H9 (cell line): ENCODE results near the gene PARP3. TPM values are rescaled to one million over a fixed set of nuclear protein-coding genes. Genes with fewer than 3 reads are reported as not detected.

Experiments
- DNase-seq: peaks from one replicate; pipeline ENCODE4 v3.0.0-alpha.2; 2017
- H2AFZ ChIP-seq: one replicate; pipeline ENCODE4 v1.6.1; 2013; ENCODE audit warnings: mild to moderate bottlenecking, low read length, control low read depth, moderate library complexity
- H2AK5ac ChIP-seq: 2 replicates; pipeline ENCODE4 v1.6.1; 2013; ENCODE audit warnings: low read length, control low read depth, mixed read lengths; ENCODE audit not compliant: insufficient read length
- H2BK120ac ChIP-seq: one replicate; pipeline ENCODE4 v1.6.1; 2013; ENCODE audit warnings: low read depth, mild to moderate bottlenecking, low read length, control low read depth, inconsistent platforms; ENCODE audit not compliant: poor library complexity, severe bottlenecking
- H2BK12ac ChIP-seq: 2 replicates; pipeline ENCODE4 v1.6.1; 2013; ENCODE audit warnings: low read length, control low read depth, mixed read lengths, low read depth; ENCODE audit not compliant: insufficient read length
- H2BK15ac ChIP-seq: 2 replicates; pipeline ENCODE4 v1.6.1; 2013; ENCODE audit warnings: low read depth, low read length, control low read depth
- H2BK20ac ChIP-seq: one replicate; pipeline ENCODE4 v1.6.1; 2013; ENCODE audit warnings: low read depth, mild to moderate bottlenecking, low read length, control low read depth, inconsistent platforms; ENCODE audit not compliant: poor library complexity, severe bottlenecking
- H2BK5ac ChIP-seq: 2 replicates; pipeline ENCODE4 v1.6.1; 2013; ENCODE audit warnings: low read length, control low read depth, mixed read lengths; ENCODE audit not compliant: insufficient read length
- H3K14ac ChIP-seq: 2 replicates; pipeline ENCODE4 v1.6.1; 2013; ENCODE audit warnings: low read length, control low read depth; ENCODE audit not compliant: insufficient read depth
- H3K18ac ChIP-seq: 2 replicates; pipeline ENCODE4 v1.6.1; 2013; ENCODE audit warnings: low read depth, mild to moderate bottlenecking, mixed read lengths, low read length, control low read depth; ENCODE audit not compliant: insufficient read length
- H3K23ac ChIP-seq: 2 replicates; pipeline ENCODE4 v1.6.1; 2013; ENCODE audit warnings: low read length, control low read depth, mixed read lengths, low read depth; ENCODE audit not compliant: insufficient read length
- H3K23me2 ChIP-seq: 2 replicates; pipeline ENCODE4 v1.6.1; 2013; ENCODE audit warnings: low read depth, mild to moderate bottlenecking, mixed read lengths, low read length, control low read depth; ENCODE audit not compliant: insufficient read length, poor library complexity, severe bottlenecking
- H3K27ac ChIP-seq: 2 replicates; pipeline ENCODE4 v1.5.1; 2013; ENCODE audit warnings: low read length, control low read depth, mixed read lengths, low read depth; ENCODE audit not compliant: insufficient read length
- H3K27me3 ChIP-seq: 2 replicates; pipeline ENCODE4 v1.6.1; 2013; ENCODE audit warnings: low read length, control low read depth, inconsistent platforms; ENCODE audit not compliant: insufficient read depth
- H3K4ac ChIP-seq: 2 replicates; pipeline ENCODE4 v1.6.1; 2013; ENCODE audit warnings: low read depth, mild to moderate bottlenecking, control low read depth, inconsistent platforms, low read length, moderate library complexity
- H3K4me1 ChIP-seq: 2 replicates; pipeline ENCODE4 v1.6.1; 2013; ENCODE audit warnings: low read length, control low read depth, inconsistent platforms; ENCODE audit not compliant: insufficient read depth
- H3K4me2 ChIP-seq: 2 replicates; pipeline ENCODE4 v1.6.1; 2013; ENCODE audit warnings: low read length, control low read depth, mixed read lengths; ENCODE audit not compliant: insufficient read length, insufficient read depth
- H3K56ac ChIP-seq: 2 replicates; pipeline ENCODE4 v1.6.1; 2013; ENCODE audit warnings: low read depth, mild to moderate bottlenecking, mixed read lengths, low read length, control low read depth; ENCODE audit not compliant: insufficient read length
- H3K79me1 ChIP-seq: 2 replicates; pipeline ENCODE4 v1.6.1; 2013; ENCODE audit warnings: low read depth, mild to moderate bottlenecking, moderate library complexity, low read length, control low read depth, inconsistent platforms; ENCODE audit not compliant: insufficient read depth, poor library complexity, severe bottlenecking
- H3K79me2 ChIP-seq: 2 replicates; pipeline ENCODE4 v1.6.1; 2013; ENCODE audit warnings: low read length, control low read depth, inconsistent platforms; ENCODE audit not compliant: insufficient read depth
- H3K9ac ChIP-seq: 2 replicates; pipeline ENCODE4 v1.6.1; 2013; ENCODE audit warnings: low read length, control low read depth, mixed read lengths; ENCODE audit not compliant: insufficient read length; ENCODE audit errors: extremely low read depth
- H3K9me3 ChIP-seq: one replicate; pipeline ENCODE4 v1.6.1; 2013; ENCODE audit warnings: low read depth, low read length, inconsistent platforms; ENCODE audit not compliant: control insufficient read depth
- H3T11ph ChIP-seq: one replicate; pipeline ENCODE4 v1.6.1; 2013; ENCODE audit warnings: mild to moderate bottlenecking, low read length, control low read depth, inconsistent platforms
- H4K20me1 ChIP-seq: one replicate; pipeline ENCODE4 v1.6.1; 2013; ENCODE audit not compliant: control insufficient read depth, insufficient read length, insufficient read depth
- H4K5ac ChIP-seq: 2 replicates; pipeline ENCODE4 v1.6.1; 2013; ENCODE audit warnings: low read depth, mild to moderate bottlenecking, mixed read lengths, low read length, control low read depth; ENCODE audit not compliant: insufficient read length
- H4K8ac ChIP-seq: replicated peaks from 2 replicates; pipeline ENCODE4 v1.6.1; 2013; ENCODE audit warnings: low read length, control low read depth, mixed read lengths, low read depth; ENCODE audit not compliant: insufficient read length
- H4K91ac ChIP-seq: 2 replicates; pipeline ENCODE4 v1.6.1; 2013; ENCODE audit warnings: low read depth, mild to moderate bottlenecking, moderate library complexity, mixed read lengths, low read length, control low read depth; ENCODE audit not compliant: insufficient read length
- H3K27ac Mint-ChIP-seq, 3 experiments: 2 replicates in 2 of 3; 3 replicates in 1 of 3; pipeline ENCODE4 v1.8.0; 2020 to 2021; ENCODE audit warnings: mixed read lengths in 3 of 3, mild to moderate bottlenecking in 1 of 3, moderate library complexity in 1 of 3
- H3K27me3 Mint-ChIP-seq: 2 replicates; pipeline ENCODE4 v1.8.0; 2021; ENCODE audit warnings: low read depth, mild to moderate bottlenecking, moderate library complexity, mixed read lengths
- H3K36me3 Mint-ChIP-seq, 3 experiments: 2 replicates in 2 of 3; 3 replicates in 1 of 3; pipeline ENCODE4 v1.8.0; 2020 to 2021; ENCODE audit warnings: low read depth in 3 of 3, mixed read lengths in 3 of 3; ENCODE audit not compliant: insufficient read depth in 1 of 3
- H3K4me1 Mint-ChIP-seq, 2 experiments: 2 replicates each; pipeline ENCODE4 v1.8.0; 2020; ENCODE audit warnings: mixed read lengths in 2 of 2
- H3K4me3 Mint-ChIP-seq, 2 experiments: 2 replicates in 1 of 2; 3 replicates in 1 of 2; pipeline ENCODE4 v1.8.0; 2020 to 2021; ENCODE audit warnings: mild to moderate bottlenecking in 2 of 2, mixed read lengths in 2 of 2, moderate library complexity in 1 of 2
- H3K9me3 Mint-ChIP-seq, 2 experiments: 2 replicates in 1 of 2; 3 replicates in 1 of 2; pipeline ENCODE4 v1.8.0; 2020; ENCODE audit warnings: mild to moderate bottlenecking in 2 of 2, mixed read lengths in 2 of 2, moderate library complexity in 1 of 2
- WGBS: extraction: QIAGEN DNeasy Blood & Tissue Kit; methylation state at CpG from one replicate; pipeline ENCODE4 v1.1.7; 2013; ENCODE audit warnings: missing lambda C conversion rate, low lambda C conversion rate, mixed read lengths; ENCODE audit not compliant: insufficient read length; ENCODE audit errors: extremely low coverage; 5-methylcytosine and 5-hydroxymethylcytosine counted together
- total RNA-seq: library from RNA; stranded (reverse); gene quantifications from 2 replicates; pipeline ENCODE4 v1.2.1, GENCODE V29; 2021
- TF ChIP-seq, protein P1 (sequence below): fragments of 200-600 bp; sonication (generic); conservative IDR thresholded peaks from 3 replicates; pipeline ENCODE4 v1.8.0; 2021; ENCODE audit warnings: antibody characterized with exemption, mild to moderate bottlenecking

The PARP3 gene
- total RNA-seq, 1 experiment from 2014 or later, result 1.3 TPM

DNA sequence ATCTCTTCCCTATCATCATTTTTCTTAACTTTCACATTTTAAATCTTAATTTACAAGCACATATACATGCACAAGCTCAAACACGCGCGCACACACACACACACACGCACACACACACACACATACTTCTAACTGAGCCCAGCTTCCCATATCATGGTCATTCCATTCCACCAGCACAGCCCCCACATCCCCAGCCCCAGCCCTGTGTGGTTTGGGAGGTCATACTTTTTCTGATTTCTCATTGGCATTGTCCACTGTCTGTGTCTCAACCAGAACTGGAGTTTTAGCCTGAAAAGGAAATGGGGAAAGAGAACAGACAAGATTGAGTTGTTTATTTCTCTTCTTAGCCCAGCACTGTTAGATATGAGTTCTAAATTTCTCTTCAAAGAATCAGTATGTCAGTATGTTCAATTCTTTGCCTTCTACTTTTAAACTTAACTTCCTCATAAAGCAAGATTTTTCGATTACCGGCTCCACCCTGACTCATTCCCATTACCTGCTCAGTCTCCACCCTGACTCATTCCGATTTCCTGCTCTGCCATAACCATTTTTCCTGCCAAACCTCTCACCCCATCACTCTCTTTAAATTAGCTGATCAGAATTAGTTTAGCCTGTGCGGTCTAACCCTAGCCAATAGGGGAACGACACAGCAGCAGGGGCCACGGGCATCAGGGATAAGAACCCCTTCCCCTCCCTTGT is 45.4 kb upstream of the PARP3 start:
- Histone ChIP-seq H4K5ac (no peak overlapping the region), H3K9me3 (no peaks in the 10 kb centered on the region), H3K4ac (no peak overlapping the region), H2BK120ac (no peak overlapping the region), H3K27me3 (no peaks in the 10 kb centered on the region), H3K23me2 (no peaks in the 10 kb centered on the region), H3K4me1 (no peaks in the 10 kb centered on the region; the same call in 1 of the 2 replicates), H3K9ac (no peak overlapping the region), H3T11ph (no peak overlapping the region), H2BK15ac (no peak overlapping the region), H3K4me2 (no peak overlapping the region), H3K18ac (no peak overlapping the region), H2BK20ac (no peak overlapping the region), H2AK5ac (no peak overlapping the region), H4K8ac (no peak overlapping the region), H3K27ac (no peak overlapping the region), H2BK12ac (no peak overlapping the region), H3K79me1 (no peaks in the 10 kb centered on the region), H2AFZ (no peak overlapping the region), H3K56ac (no peak overlapping the region), H3K23ac (no peak overlapping the region), H2BK5ac (no peak overlapping the region), H3K79me2 (no peaks in the 10 kb centered on the region), H4K20me1 (no peaks in the 10 kb centered on the region), H3K14ac (no peak overlapping the region), H4K91ac (no peak overlapping the region)
- Mint-ChIP-seq H3K4me3 (no peak overlapping the region; a peak in 1 of 5 replicates), H3K27me3 (peaks cover 10% of the 10 kb centered on the region), H3K4me1 (peaks cover 43 to 47% of the 10 kb centered on the region in 2 experiments), H3K36me3 (no peaks in the 10 kb centered on the region), H3K27ac (no peak overlapping the region), H3K9me3 (peaks cover 0 to 3% of the 10 kb centered on the region in 2 experiments; a peak in 2 of 5 replicates)
- TF ChIP-seq, protein P1, sequence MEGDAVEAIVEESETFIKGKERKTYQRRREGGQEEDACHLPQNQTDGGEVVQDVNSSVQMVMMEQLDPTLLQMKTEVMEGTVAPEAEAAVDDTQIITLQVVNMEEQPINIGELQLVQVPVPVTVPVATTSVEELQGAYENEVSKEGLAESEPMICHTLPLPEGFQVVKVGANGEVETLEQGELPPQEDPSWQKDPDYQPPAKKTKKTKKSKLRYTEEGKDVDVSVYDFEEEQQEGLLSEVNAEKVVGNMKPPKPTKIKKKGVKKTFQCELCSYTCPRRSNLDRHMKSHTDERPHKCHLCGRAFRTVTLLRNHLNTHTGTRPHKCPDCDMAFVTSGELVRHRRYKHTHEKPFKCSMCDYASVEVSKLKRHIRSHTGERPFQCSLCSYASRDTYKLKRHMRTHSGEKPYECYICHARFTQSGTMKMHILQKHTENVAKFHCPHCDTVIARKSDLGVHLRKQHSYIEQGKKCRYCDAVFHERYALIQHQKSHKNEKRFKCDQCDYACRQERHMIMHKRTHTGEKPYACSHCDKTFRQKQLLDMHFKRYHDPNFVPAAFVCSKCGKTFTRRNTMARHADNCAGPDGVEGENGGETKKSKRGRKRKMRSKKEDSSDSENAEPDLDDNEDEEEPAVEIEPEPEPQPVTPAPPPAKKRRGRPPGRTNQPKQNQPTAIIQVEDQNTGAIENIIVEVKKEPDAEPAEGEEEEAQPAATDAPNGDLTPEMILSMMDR, result no peak
- no peak for DNase-seq
- WGBS, result 100% methylated on average over 4 of the region's 10 CpGs
